ENCODE measurements around the gene FZD8. TPM values are rescaled to one million over a fixed set of nuclear protein-coding genes. Genes with fewer than 3 reads are reported as not detected.

The FZD8 gene
- polyA plus RNA-seq, 1 of the 3 experiments (the other 2 are of a cell fraction), result 1.4 TPM

DNA sequence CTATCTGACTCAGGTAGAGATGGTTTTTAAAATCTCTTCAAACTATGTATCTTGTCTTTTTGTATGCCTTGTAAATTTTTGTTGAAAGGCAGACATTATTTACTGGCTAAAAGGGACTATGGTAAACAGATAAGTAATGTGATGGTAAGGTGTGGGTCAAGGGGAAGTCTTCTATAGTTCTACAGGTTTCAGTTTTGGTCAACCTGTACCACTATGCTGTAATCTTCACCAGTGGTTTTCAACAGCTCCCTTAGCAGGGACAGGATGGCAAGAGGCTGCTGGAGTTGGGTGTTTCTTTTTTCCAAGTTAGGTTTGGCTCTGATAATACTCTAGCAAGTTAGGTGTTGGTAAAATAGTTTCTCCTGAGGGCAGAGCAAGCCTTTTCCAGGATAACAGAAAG, 32.7 kb upstream of the FZD8 start:
- Histone ChIP-seq H3K4me1 (ENCODE audit: control insufficient read depth in 1 of 2, insufficient read depth in 2 of 2, low read depth in 1 of 2, low read length in 1 of 2) (no peaks in the 10 kb centered on the region), H3F3A (replicated peaks; ENCODE audit: insufficient read depth) (no peaks in the 10 kb centered on the region), H3K9me3 (no peaks in the 10 kb centered on the region), H3K79me2 (ENCODE audit: insufficient read depth) (no peaks in the 10 kb centered on the region), H3K27me3 (ENCODE audit: insufficient read depth) (no peaks in the 10 kb centered on the region), H4K20me1 (ENCODE audit: insufficient read depth) (no peaks in the 10 kb centered on the region), H3K4me2 (no peak overlapping the region), H3K4me3 (ENCODE audit: low read depth in 2 of 2, low read length in 1 of 2) (no peak overlapping the region), H3K9me2 (no peaks in the 10 kb centered on the region; the same call in 1 of the 2 replicates), H3K9ac (no peak overlapping the region), H3K36me3 (replicated peaks in 1 of 2; ENCODE audit: control insufficient read depth in 1 of 2, insufficient read depth in 2 of 2, low read length in 1 of 2) (no peaks in the 10 kb centered on the region), H2AFZ (ENCODE audit: low read depth) (no peak overlapping the region), H3K27ac (ENCODE audit: low read depth in 2 of 2, low read length in 1 of 2) (no peak overlapping the region)
- DNase-seq, result no peak
- ChIA-PET POLR2A (no interaction called here), CTCF (no interaction called here)
- TF ChIP-seq RCOR1 (IDR thresholded peaks at IDR 0.05; ENCODE audit: low read length), result no peak
- no peak for TF ChIP-seq TEAD4 (IDR thresholded peaks at IDR 0.05; ENCODE audit: borderline replicate concordance, insufficient read depth)
- no peak for TF ChIP-seq GATA2 (CRISPR knock-in tag; IDR thresholded peaks at IDR 0.05)
- TF ChIP-seq MXI1 (IDR thresholded peaks at IDR 0.05; ENCODE audit: low read depth, low read length), result no peak
- no peak for TF ChIP-seq POLR2AphosphoS5 (IDR thresholded peaks at IDR 0.05; ENCODE audit: low read depth, low read length)

GRCh38 chr10:35668865-35669650, 27.0 kb upstream of the FZD8 start:
- POLR2A ChIA-PET, result no interaction called here
- H3K4me1 ChIP-seq (ENCODE audit: control insufficient read depth in 1 of 2, insufficient read depth in 2 of 2, low read depth in 1 of 2, low read length in 1 of 2), result no peaks in the 10 kb centered on the region
- no peak for DNase-seq

More at GRCh38 chr10:35668865-35669650, 27.0 kb upstream of the FZD8 start:
- Histone ChIP-seq H3K9me3 (no peaks in the 10 kb centered on the region), H3K27ac (ENCODE audit: low read depth in 2 of 2, low read length in 1 of 2) (no peak overlapping the region), H3K27me3 (ENCODE audit: insufficient read depth) (no peaks in the 10 kb centered on the region), H3K36me3 (replicated peaks in 1 of 2; ENCODE audit: control insufficient read depth in 1 of 2, insufficient read depth in 2 of 2, low read length in 1 of 2) (no peaks in the 10 kb centered on the region), H2AFZ (ENCODE audit: low read depth) (no peak overlapping the region), H3F3A (replicated peaks; ENCODE audit: insufficient read depth) (no peaks in the 10 kb centered on the region), H3K4me3 (ENCODE audit: low read depth in 2 of 2, low read length in 1 of 2) (no peak overlapping the region), H4K20me1 (ENCODE audit: insufficient read depth) (no peaks in the 10 kb centered on the region), H3K9me2 (no peaks in the 10 kb centered on the region), H3K79me2 (ENCODE audit: insufficient read depth) (no peaks in the 10 kb centered on the region), H3K9ac (no peak overlapping the region), H3K4me2 (no peak overlapping the region)
- 63% methylated on average over 13 of the region's 13 CpGs for WGBS (ENCODE audit: low lambda C conversion rate)
- CTCF ChIA-PET, result no interaction called here
- TF ChIP-seq IRF3 (IDR thresholded peaks at IDR 0.05; ENCODE audit: low read depth, low read length) (no peak), CHD2 (IDR thresholded peaks at IDR 0.05; ENCODE audit: low read length, partially characterized antibody) (no peak), RAD21 (IDR thresholded peaks at IDR 0.05; ENCODE audit: low read length) (no peak), JUND (IDR thresholded peaks at IDR 0.05) (no peak), TAF1 (IDR thresholded peaks at IDR 0.05; ENCODE audit: borderline replicate concordance, low read depth, low read length) (no peak), RXRA (IDR thresholded peaks at IDR 0.05; ENCODE audit: borderline replicate concordance, low read depth) (no peak), GABPA (IDR thresholded peaks at IDR 0.05; ENCODE audit: low read depth) (no peak), CTCF (IDR thresholded peaks at IDR 0.05) (no peak), REST (IDR thresholded peaks at IDR 0.05; ENCODE audit: low read depth, low read length) (no peak), FOXM1 (IDR thresholded peaks at IDR 0.05; ENCODE audit: low read depth) (no peak)

Measured in SK-N-SH (cell line).